SK-N-MC (cell line): ENCODE results near the gene SEM1.

Source experiments
- DNase-seq: peaks from one replicate; pipeline ENCODE4 v3.0.0-alpha.2; 2011; ENCODE audit warnings: low read depth, low spot score
- H3K27ac ChIP-seq: fragments of 200-600 bp; sonication (generic); 2 replicates; pipeline ENCODE4 v1.5.1; 2016; ENCODE audit warnings: mixed run types
- H3K36me3 ChIP-seq: fragments of 200-600 bp; sonication (generic); 2 replicates; pipeline ENCODE4 v1.6.1; 2017; ENCODE audit warnings: antibody characterized with exemption, low read length, mixed read lengths; ENCODE audit not compliant: insufficient read depth
- H3K4me3 ChIP-seq: fragments of 200-600 bp; sonication (generic); 2 replicates; pipeline ENCODE4 v1.5.1; 2016
- H3K9ac ChIP-seq: fragments of 200-600 bp; sonication (generic); 2 replicates; pipeline ENCODE4 v1.8.0; 2017; ENCODE audit warnings: mixed run types, mixed read lengths; ENCODE audit not compliant: insufficient read length
- H3K9me3 ChIP-seq: fragments of 200-600 bp; sonication (generic); 2 replicates; pipeline ENCODE4 v1.6.1; 2017; ENCODE audit warnings: low read depth, mild to moderate bottlenecking, antibody characterized with exemption, low read length, moderate library complexity, mixed read lengths
- EZH2 ChIP-seq: fragments of 200-600 bp; sonication (generic); IDR thresholded peaks from one replicate; pipeline ENCODE4 v1.6.1; 2017; ENCODE audit warnings: antibody characterized with exemption
- FOXP2 ChIP-seq: optimal IDR thresholded peaks from 2 replicates; pipeline ENCODE3; 2011; ENCODE audit warnings: mild to moderate bottlenecking, moderate library complexity; ENCODE audit not compliant: insufficient read depth; ENCODE audit errors: extremely low read length, control extremely low read depth
- POLR2AphosphoS5 ChIP-seq: IDR thresholded peaks from 2 replicates; pipeline ENCODE4 v1.6.1; 2012; ENCODE audit warnings: mild to moderate bottlenecking, low read depth, low read length, borderline replicate concordance

SEM1 gene

DNA sequence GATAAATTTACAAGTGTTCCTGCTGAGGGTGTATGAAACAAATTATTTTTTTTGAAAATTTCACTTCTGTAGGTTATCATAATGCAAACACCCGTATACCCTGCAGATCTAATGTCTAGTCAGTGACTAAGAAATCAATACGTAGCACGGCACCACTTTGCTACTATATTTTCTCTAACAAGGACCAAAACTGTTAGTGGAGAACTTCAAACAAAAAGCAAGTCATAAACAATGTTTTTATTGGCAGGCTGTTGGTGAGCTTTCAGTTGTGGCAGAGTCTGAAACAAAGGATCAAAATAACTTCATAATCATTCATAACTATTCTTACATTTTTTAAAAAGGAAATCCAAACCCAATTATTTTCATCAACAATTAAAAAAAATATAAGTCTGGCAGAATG lies 11.8 kb downstream of the SEM1 start:
- no peaks in the 10 kb centered on the region for H3K9me3 ChIP-seq
- H3K27ac ChIP-seq = no peak overlapping the region
- TF ChIP-seq EZH2 (no peak), POLR2AphosphoS5 (no peak), FOXP2 (no peak)
- no peak for DNase-seq
- H3K4me3 ChIP-seq = no peak overlapping the region
- no peak overlapping the region for H3K9ac ChIP-seq
- peaks cover 43% of the 10 kb centered on the region for H3K36me3 ChIP-seq

GRCh38 chr7:96695581-96695980 lies 14.1 kb downstream of the SEM1 start:
- TF ChIP-seq FOXP2 (no peak), EZH2 (no peak), POLR2AphosphoS5 (no peak)
- Histone ChIP-seq H3K4me3 (no peak overlapping the region), H3K27ac (no peak overlapping the region), H3K9me3 (no peaks in the 10 kb centered on the region), H3K36me3 (peaks cover 47% of the 10 kb centered on the region), H3K9ac (no peak overlapping the region)
- DNase-seq = no peak

DNA sequence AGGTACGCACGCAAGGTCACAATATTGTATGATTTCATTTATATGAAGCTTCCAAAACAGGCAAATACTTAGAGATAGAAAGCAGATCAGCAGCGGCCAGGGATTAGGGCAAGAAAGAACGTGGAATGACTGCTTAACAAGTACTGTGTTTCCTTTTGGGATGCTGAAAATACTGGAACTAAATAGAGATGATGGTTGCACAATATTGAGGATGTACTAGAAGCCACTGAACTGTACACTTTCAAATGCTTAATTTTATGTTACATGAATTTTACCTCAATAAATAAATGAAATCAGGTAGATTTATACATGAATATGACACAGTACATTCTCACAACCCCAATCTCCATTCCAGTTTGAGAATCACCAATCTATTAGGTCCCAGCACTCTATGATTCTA lies 15.6 kb downstream of the SEM1 start:
- Histone ChIP-seq H3K9me3 (no peaks in the 10 kb centered on the region), H3K36me3 (peaks cover 55% of the 10 kb centered on the region), H3K27ac (no peak overlapping the region), H3K4me3 (no peak overlapping the region), H3K9ac (no peak overlapping the region)
- no peak for DNase-seq
- TF ChIP-seq FOXP2 = no peak
- TF ChIP-seq EZH2 = no peak
- TF ChIP-seq POLR2AphosphoS5 = no peak

GRCh38 chr7:96691702-96692101 lies 17.9 kb downstream of the SEM1 start:
- peaks cover 65% of the 10 kb centered on the region for H3K36me3 ChIP-seq
- H3K27ac ChIP-seq = no peak overlapping the region
- no peak overlapping the region for H3K4me3 ChIP-seq
- no peak for DNase-seq
- no peaks in the 10 kb centered on the region for H3K9me3 ChIP-seq
- no peak for TF ChIP-seq EZH2
- TF ChIP-seq FOXP2 = no peak
- no peak for TF ChIP-seq POLR2AphosphoS5
- no peak overlapping the region for H3K9ac ChIP-seq

- Histone ChIP-seq H3K36me3 (peaks cover 78% of the 10 kb centered on the region), H3K4me3 (no peak overlapping the region), H3K9ac (no peak overlapping the region), H3K27ac (no peak overlapping the region), H3K9me3 (no peaks in the 10 kb centered on the region)
- TF ChIP-seq POLR2AphosphoS5 = no peak
- TF ChIP-seq EZH2 = no peak
- TF ChIP-seq FOXP2 = no peak
- DNase-seq = no peak
Observed at GRCh38 chr7:96689414-96689813, 20.2 kb downstream of the SEM1 start.

DNA sequence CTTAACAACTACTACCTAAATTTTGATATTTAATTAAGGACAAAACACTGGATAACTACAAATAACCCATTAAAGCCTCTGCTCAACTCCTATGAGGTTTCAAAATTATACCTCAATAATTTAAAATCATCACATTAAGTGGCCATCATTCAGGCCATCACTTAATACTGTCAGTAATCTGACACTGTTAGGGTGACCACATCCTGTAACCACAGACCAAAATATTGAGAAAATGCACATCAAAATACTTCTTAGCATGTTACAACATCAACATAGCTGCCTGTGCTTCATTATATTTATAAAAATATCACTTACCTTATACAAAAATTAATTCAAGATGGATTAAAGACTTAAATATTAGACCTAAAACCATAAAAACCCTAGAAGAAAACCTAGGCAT lies 23.3 kb downstream of the SEM1 start:
- TF ChIP-seq EZH2 (no peak), FOXP2 (no peak), POLR2AphosphoS5 (no peak)
- DNase-seq = no peak
- peaks cover 60% of the 10 kb centered on the region for H3K36me3 ChIP-seq
- no peak overlapping the region for H3K27ac ChIP-seq
- H3K9ac ChIP-seq = no peak overlapping the region
- H3K9me3 ChIP-seq = no peaks in the 10 kb centered on the region
- H3K4me3 ChIP-seq = no peak overlapping the region

DNA sequence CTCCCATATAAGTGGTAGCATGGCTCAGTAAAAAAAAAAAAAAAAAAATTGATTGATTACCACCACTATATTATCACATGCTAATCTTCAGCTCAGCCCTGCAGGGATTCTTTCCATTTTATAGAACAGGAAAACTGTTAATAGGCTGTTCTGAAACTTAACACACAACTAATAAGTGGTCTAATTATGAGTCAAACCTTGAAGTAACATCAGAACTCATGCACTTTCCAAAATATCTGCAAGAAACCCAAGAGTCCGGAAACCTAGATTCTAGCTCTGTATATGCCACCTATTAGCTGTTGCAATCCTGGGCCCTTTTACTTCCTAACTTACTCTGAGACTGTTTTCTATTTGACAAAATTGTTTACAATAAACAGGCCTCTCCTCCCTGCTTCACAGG lies 23.9 kb downstream of the SEM1 start:
- TF ChIP-seq POLR2AphosphoS5 (no peak), EZH2 (no peak), FOXP2 (no peak)
- Histone ChIP-seq H3K27ac (no peak overlapping the region), H3K9me3 (no peaks in the 10 kb centered on the region), H3K9ac (no peak overlapping the region), H3K36me3 (peaks cover 60% of the 10 kb centered on the region), H3K4me3 (no peak overlapping the region)
- DNase-seq = no peak

GRCh38 chr7:96685353-96685752 lies 24.3 kb downstream of the SEM1 start:
- H3K4me3 ChIP-seq = no peak overlapping the region
- TF ChIP-seq POLR2AphosphoS5 (no peak), FOXP2 (no peak), EZH2 (no peak)
- H3K27ac ChIP-seq = no peak overlapping the region
- DNase-seq = no peak
- H3K9me3 ChIP-seq = no peaks in the 10 kb centered on the region
- peaks cover 58% of the 10 kb centered on the region for H3K36me3 ChIP-seq
- no peak overlapping the region for H3K9ac ChIP-seq

DNA sequence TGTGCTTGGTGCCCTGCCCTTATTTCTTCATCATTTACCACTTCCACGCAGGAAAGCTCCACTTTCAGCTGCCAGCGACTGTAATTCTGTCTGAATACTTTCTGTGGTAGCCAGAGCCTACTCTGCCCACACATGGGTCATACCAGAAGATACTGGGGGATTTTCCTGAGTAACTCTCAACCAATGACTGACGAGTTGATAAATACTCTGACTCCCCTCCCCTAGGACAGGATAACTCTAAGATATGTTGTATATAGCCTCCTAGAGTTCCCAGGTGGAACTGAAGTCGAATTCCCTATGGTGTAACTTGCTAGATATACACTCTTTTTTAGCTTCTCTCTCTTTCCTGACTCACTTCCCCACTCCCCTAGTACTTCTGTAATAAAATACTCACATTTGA lies 29.8 kb downstream of the SEM1 start:
- peaks cover 17% of the 10 kb centered on the region; the same call in 1 of the 2 replicates for H3K36me3 ChIP-seq
- DNase-seq = no peak
- H3K9me3 ChIP-seq = no peaks in the 10 kb centered on the region
- H3K4me3 ChIP-seq = no peak overlapping the region
- TF ChIP-seq EZH2 (no peak), POLR2AphosphoS5 (no peak)
- no peak overlapping the region for H3K9ac ChIP-seq
- no peak overlapping the region for H3K27ac ChIP-seq
